HepG2 (cell line): ENCODE data around the gene RBBP8. TPM values are rescaled to one million over a fixed set of nuclear protein-coding genes. Genes with fewer than 3 reads are reported as not detected.

Experiments used
- microRNA counts: library from miRNA; unstranded; fragments of <30 nt; microRNA quantifications from one replicate; lab custom pipeline; 2015
- polyA plus RNA-seq, 8 experiments: library from polyadenylated mRNA; depleted of rRNA in 3 of 8; stranded (reverse) in 7 of 8; unstranded in 1 of 8; fragments of >200 nt; fragmentation: Illumina TruSeq in 4 of 8; extraction: Trizol in 4 of 8; gene quantifications; 2 replicates each; pipeline versions ENCODE4 v1.2.1 to v1.2.3, GENCODE V29; 2011 to 2016; ENCODE audit warnings: low read depth in 4 of 8, missing spikeins in 1 of 8, mixed read lengths in 1 of 8; ENCODE audit not compliant: insufficient read depth in 1 of 8
- small RNA-seq, 3 experiments: library from RNA; depleted of rRNA; stranded (forward); fragments of <200 nt; gene quantifications; one replicate each; pipeline ENCODE3, GENCODE V24; 2012; ENCODE audit warnings: low read depth in 2 of 3, low replicate concordance in 1 of 3; ENCODE audit not compliant: insufficient read length in 3 of 3, insufficient read depth in 2 of 3
- total RNA-seq, 5 experiments: library from RNA; depleted of rRNA; stranded (reverse); fragments of >200 nt; fragmentation: Illumina TruSeq; extraction: Trizol; gene quantifications; 2 replicates each; pipeline ENCODE4 v1.2.3, GENCODE V29; 2016; ENCODE audit warnings: low read depth in 1 of 5

The RBBP8 gene
- total and polyA plus RNA-seq, 2 of the 13 experiments (the other 11 are each of a cell fraction or from before 2014, with no cell fraction given): 14.2 to 47.4 TPM

MicroRNA genes within 50 kb of the gene (microRNA counts, 767-probe panel; counts per million panel counts)
- not detected for microRNA hsa-miR-4741 (lab: Ali Mortazavi, UCI)

Small RNA genes lying within 50 kb of the gene (small RNA-seq; reads per million reads assigned to genes)
- 0 reads per million in 3 experiments for gene RF00019
- gene RN7SL745P: 0 reads per million in 3 experiments

Other genes starting within 250 kb of the RBBP8 start
- 25.8 and 32.4 TPM in 2 replicates for gene CABLES1, start 202.2 kb downstream of the RBBP8 start, total RNA-seq (2016; rRNA removed; fragmentation: Illumina TruSeq; extraction: Trizol)
- gene CABLES1, start 202.2 kb downstream of the RBBP8 start, polyA plus RNA-seq (2011; rRNA removed): 14.7 and 15.5 TPM in 2 replicates